ENCODE results near the gene HMGA1. TPM values are rescaled to one million over a fixed set of nuclear protein-coding genes. Genes with fewer than 3 reads are reported as not detected.

HMGA1 gene
- total RNA-seq, 1 experiment from 2014 or later: 48.4 TPM

- Histone ChIP-seq H3K4me1 (replicated peaks) (0 out of 2 replicates have a peak, but pooled peaks cover 6% of the 10 kb centered on the region), H3K4me3 (no peak overlapping the region), H3K9me3 (replicated peaks) (no peaks in the 10 kb centered on the region), H3K36me3 (peaks cover 33% of the 10 kb centered on the region), H3K27ac (no peak overlapping the region), H3K27me3 (replicated peaks) (no peaks in the 10 kb centered on the region)
- DNase-seq (ENCODE audit: low read depth in 1 of 2, low spot score in 2 of 2): no peak
Measured at GRCh38 chr6:34292954-34293353, 56.3 kb downstream of the HMGA1 start.

- Histone ChIP-seq H3K27ac (no peak overlapping the region), H3K27me3 (replicated peaks) (no peaks in the 10 kb centered on the region), H3K4me1 (replicated peaks) (0 out of 2 replicates have a peak, but pooled peaks cover 3% of the 10 kb centered on the region), H3K9me3 (replicated peaks) (no peaks in the 10 kb centered on the region), H3K36me3 (peaks cover 27% of the 10 kb centered on the region), H3K4me3 (no peak overlapping the region)
- DNase-seq (ENCODE audit: low read depth in 1 of 2, low spot score in 2 of 2): no peak
Measured at GRCh38 chr6:34295721-34296120, 59.0 kb downstream of the HMGA1 start.

Other genes with a start within 250 kb of the HMGA1 start
- not detected in 2 replicates for gene GRM4, start 90.8 kb upstream of the HMGA1 start, total RNA-seq (2014; rRNA removed; shearing (Covaris generic))
- gene SMIM29, start 12.1 kb downstream of the HMGA1 start, total RNA-seq (2014; rRNA removed; shearing (Covaris generic)): 24.5 and 53.9 TPM in 2 replicates
- gene NUDT3, start 155.8 kb downstream of the HMGA1 start, total RNA-seq (2014; rRNA removed; shearing (Covaris generic)): 17.1 and 20.2 TPM in 2 replicates
- 2,695 and 2,751 TPM in 2 replicates for gene RPS10, start 189.2 kb downstream of the HMGA1 start, total RNA-seq (2014; rRNA removed; shearing (Covaris generic))
- gene PACSIN1, start 229.2 kb downstream of the HMGA1 start, total RNA-seq (2014; rRNA removed; shearing (Covaris generic)): not detected in 2 replicates